Stimulated activated CD4-positive, alpha-beta T cell treated with anti-CD3 and anti-CD28 coated beads, TNF-alpha, amount 100 ng/mL, for 48 hours (primary cell): ENCODE results near the gene APH1A.
"Not testable (repeated sequence)": the region's sequence is repeated elsewhere in the genome, so short reads cannot be mapped to it uniquely, and the experiment has no call there.

Experiments
- DNase-seq, 3 donors: peaks; one replicate each; pipeline ENCODE4 v3.0.0-alpha.2; 2020; ENCODE audit warnings: low read depth in 3 of 3

Gene APH1A

GRCh38 chr1:150268705-150269403 lies at the start of gene APH1A:
TSS of gene APH1A (minus strand) at chr1:150269016. CDS start at chr1:150268810, 206 bp downstream.
- DNase-seq: peak; percentile 85 to 90 (median 88)

- not testable (repeated sequence) for DNase-seq
Measured at GRCh38 chr1:150314691-150315090, 45.9 kb upstream of the APH1A start.

GRCh38 chr1:150311762-150312161 lies 42.9 kb upstream of the APH1A start:
- no peak for DNase-seq

GRCh38 chr1:150309758-150310508 lies 41.1 kb upstream of the APH1A start:
- DNase-seq: no peak

GRCh38 chr1:150308585-150308984 lies 39.8 kb upstream of the APH1A start:
- not testable (repeated sequence) for DNase-seq

- DNase-seq: no peak
Measured at GRCh38 chr1:150302902-150303301, 34.1 kb upstream of the APH1A start.

- no peak for DNase-seq
Measured at GRCh38 chr1:150302338-150302737, 33.5 kb upstream of the APH1A start.

- DNase-seq: no peak
Measured at GRCh38 chr1:150299716-150300115, 30.9 kb upstream of the APH1A start.

- DNase-seq: no peak
Measured at GRCh38 chr1:150295476-150295875, 26.7 kb upstream of the APH1A start.

GRCh38 chr1:150293433-150294253 lies 24.8 kb upstream of the APH1A start, which contains the start of gene MRPS21:
TSS of gene MRPS21 (plus strand) at chr1:150293861. CDS start at chr1:150294367, 506 bp downstream.
- DNase-seq: peak; percentile 81 to 84 (median 81)

- no peak for DNase-seq
Measured at GRCh38 chr1:150288822-150289221, 20.0 kb upstream of the APH1A start.

- DNase-seq: no peak
Measured at GRCh38 chr1:150288382-150288781, 19.6 kb upstream of the APH1A start.

- DNase-seq: no peak
Measured at GRCh38 chr1:150283260-150283659, 14.4 kb upstream of the APH1A start.

- no peak for DNase-seq
Measured at GRCh38 chr1:150282558-150282958, 13.7 kb upstream of the APH1A start.

GRCh38 chr1:150281758-150282557 lies 13.1 kb upstream of the APH1A start, which contains the start of gene CIART:
TSS of gene CIART (plus strand) at chr1:150282554. CDS start at chr1:150283268, 714 bp downstream.
- peak; percentile 53 to 80 (median 74) for DNase-seq

- peak in 1 of 3 donors; percentile 37 for DNase-seq
Measured at GRCh38 chr1:150281221-150281757, 12.5 kb upstream of the APH1A start.

- no peak for DNase-seq
Measured at GRCh38 chr1:150280138-150280707, 11.4 kb upstream of the APH1A start.

GRCh38 chr1:150273311-150273710 lies 4.5 kb upstream of the APH1A start:
- no peak for DNase-seq

- no peak for DNase-seq
Measured at GRCh38 chr1:150271291-150271959, 2.6 kb upstream of the APH1A start.

GRCh38 chr1:150269451-150269850 lies 635 bp upstream of the APH1A start:
- no peak for DNase-seq
